ENCODE data around the gene GPR143.

- TF ChIP-seq CTCF (IDR thresholded peaks at IDR 0.05) (no peak), POLR2A (IDR thresholded peaks at IDR 0.05) (no peak)
Measured at GRCh38 chrX:9682456-9682855, 83.2 kb downstream of the GPR143 start.

All from lower leg skin (tissue), 3 donors.